CD4-positive, alpha-beta T cell treated with Interleukin-6 at 100 ng/mL for 8 hours (primary cell): ENCODE results near the gene SSR2.

Experiments
- DNase-seq: peaks from one replicate; pipeline ENCODE4 v3.0.0-alpha.2; 2020; ENCODE audit warnings: mixed read lengths, low spot score

The SSR2 gene

DNA sequence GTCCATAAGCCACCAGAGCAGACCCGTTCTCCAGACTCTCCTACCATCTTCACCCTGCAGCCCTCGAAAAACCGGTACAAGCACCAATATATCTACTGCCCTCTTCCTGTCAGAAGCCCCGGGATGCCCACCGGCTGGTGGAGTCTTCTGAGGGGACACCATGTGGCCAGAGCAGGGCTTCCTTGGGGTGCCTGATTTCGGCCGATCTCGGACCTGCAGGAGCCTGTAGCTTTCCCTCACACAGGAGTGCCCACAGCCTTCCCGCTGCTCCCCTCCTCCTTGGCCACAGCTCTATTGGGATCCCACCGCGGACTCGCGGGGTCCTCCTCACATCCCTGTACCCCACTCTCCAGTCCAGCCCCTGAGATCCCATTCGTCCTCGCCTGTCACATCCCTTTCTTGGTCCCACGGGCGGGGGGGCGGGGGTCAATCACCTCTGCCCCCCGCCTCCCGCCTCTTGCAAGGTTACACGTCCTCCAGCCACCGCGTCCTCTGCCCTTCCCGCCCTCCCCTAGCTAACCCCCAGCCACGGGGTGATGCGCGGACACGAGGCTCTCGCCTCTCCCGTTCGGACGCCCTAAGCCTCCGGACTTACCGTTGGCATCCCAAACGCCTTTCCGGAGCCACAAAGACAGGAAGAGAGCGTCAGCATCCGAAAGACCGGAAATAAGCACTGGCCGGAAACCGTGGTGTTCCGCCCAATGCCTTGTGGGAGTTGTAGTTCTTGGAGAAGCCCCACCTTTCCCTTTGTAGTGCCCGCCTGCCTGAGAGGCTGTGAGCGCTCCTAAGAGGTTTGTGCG is at the start of gene SSR2:
Gene SSR2 (minus strand): TSS at position 659 of the 800 bp plus-strand sequence. CDS start 784 bp downstream, outside the sequence.
- peak; percentile 87 for DNase-seq

DNA sequence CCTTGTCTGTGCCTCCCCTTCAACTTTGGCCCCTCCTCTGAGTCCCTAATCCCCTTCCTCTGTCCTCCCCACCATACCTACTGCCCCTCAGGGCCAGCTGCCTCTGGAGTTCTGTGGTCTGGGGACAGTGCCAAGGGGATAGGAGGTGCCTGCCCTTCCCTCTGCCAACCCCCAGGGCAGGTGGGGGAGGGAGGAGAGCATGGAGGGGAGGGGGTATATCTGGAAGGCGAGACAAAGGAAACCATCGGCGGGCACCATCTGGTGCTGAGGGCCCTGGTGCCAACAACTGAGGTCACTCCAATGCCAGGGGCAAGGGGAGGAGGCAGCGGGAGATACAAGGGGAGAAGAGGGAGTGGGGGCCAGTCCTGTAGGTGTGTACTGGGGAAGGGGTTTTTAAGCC is 49.8 kb upstream of the SSR2 start:
- no peak for DNase-seq

DNA sequence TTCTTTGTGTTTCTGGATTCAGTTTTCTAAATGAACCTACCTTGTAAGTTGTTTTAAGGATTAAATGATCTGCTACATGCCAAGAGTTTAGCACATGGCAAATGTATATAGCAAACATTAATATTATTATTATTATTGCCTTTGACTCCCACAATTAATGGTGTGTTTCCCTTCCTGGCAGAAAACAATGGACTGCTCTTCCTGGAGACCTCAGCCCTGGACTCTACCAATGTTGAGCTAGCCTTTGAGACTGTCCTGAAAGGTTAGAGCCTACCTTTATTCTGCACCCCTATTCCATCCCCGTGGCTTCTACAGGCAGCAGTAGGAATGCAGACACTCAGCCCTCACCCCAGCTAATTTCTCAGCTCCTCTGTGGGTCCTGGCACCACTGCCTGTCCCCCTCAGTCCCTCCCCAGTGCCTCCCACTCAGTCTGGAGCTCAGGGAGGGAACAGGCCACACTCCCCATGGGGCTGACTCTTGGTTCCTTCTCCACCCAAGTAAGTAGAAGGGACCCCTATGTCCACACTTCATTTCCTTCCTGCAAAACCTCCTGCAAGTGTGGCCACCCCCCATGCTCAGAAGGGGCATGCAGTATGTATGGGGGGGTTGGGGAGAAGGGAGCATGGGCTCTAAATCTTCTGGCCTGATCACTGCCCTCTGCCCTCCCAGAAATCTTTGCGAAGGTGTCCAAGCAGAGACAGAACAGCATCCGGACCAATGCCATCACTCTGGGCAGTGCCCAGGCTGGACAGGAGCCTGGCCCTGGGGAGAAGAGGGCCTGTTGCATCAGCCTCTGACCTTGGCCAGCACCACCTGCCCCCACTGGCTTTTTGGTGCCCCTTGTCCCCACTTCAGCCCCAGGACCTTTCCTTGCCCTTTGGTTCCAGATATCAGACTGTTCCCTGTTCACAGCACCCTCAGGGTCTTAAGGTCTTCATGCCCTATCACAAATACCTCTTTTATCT is 49.0 kb upstream of the SSR2 start:
- DNase-seq: no peak

DNA sequence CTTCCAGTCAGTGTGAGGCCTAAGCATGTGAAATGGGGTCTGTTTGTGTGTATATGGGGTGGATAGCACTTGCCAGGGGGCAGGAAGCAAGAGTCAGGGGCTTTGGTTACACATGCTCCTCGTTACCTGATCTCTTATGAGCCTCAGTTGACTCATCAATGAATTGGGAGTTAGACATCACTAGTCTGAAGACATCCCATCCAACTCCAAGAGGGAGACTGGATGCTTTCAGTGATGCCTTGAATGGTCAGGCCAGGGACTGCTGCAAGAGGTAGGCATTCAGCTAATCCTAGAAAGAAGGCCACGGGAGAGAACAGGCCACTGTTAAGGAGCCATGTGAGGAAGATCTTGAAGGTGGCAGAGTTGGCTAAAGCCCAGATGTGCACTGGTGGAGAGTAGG is 46.5 kb upstream of the SSR2 start:
- no peak for DNase-seq

DNA sequence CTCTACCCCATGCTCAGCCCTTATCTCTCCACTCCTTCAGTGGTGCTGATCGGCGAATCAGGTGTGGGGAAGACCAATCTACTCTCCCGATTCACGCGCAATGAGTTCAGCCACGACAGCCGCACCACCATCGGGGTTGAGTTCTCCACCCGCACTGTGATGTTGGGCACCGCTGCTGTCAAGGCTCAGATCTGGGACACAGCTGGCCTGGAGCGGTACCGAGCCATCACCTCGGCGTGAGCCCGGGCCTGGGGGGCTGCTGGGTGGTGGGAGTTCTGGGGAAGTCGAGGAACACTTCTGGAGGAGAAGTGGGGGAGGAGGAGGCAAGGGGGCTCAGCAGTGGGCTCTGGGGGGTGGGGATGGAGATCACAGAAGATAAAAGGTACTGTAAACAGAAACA is 45.1 kb upstream of the SSR2 start:
- no peak for DNase-seq

DNA sequence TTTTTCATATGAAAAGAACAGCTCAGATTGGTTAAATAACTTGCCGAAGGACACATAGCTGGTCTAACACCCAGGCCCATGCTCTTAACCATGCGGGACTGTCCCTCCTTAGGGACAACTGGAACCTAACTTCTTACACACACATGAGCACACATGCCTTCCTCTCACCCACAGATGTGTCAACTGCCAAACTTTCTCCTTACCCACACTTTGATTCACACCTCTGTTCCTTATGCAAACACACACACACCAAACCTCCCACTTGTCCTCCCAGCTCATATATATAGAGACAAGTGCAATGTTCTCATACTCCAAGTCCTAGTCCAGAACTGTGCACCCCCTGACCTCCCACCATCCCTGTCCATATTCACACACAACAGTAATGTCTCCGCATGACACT is 44.5 kb upstream of the SSR2 start:
- DNase-seq: no peak

DNA sequence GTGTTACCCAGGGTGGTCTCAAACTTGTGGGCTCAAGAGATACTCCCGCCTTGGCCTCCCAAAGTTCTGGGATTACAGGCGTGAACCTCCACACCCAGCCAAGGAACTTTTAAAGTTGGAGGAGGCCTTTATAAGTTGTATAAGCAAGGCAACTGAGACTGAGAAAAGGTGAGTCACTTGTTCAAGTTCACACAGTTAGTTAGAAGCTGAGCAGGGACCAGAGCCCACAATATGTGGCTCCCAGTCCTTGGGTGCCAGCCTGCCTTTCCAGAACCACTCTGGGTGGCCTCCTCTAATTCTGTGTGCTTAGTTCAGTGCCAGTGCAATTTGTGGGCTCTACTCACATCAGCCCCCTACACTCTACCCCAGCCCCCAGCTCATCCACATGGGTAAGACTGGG is 43.9 kb upstream of the SSR2 start:
- DNase-seq: no peak

DNA sequence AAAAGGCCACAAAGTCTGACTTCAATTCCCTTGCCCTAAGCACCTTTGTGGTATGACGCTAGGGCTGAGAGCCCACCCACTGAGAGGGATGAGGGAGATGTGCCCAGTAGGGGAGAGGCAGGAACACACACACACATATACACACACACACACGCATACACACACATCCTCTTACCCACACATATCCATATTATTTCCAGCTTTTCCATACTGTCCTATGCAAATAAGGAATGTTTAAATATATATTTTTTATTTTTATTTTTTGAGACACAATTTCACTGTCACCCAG is 43.2 kb upstream of the SSR2 start:
- no peak for DNase-seq

DNA sequence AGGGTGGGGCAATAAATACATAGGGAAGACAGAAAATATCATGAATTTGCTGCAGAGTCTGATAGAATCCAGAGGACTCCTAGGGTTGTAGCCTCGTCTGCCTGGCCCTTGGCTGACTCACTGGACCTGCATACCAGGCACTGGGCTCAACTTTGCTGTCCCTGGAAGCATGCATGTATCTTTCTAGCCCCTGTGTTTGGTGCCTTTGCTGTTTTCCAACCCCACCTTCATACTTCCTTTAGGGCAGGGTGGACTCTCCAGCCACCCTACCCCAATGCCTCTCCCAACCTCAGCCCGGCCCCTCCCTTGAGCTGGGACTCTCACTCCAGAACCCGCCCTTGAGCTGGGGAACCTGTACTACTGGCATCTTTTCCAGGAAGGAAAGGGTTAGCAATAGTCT is 41.4 kb upstream of the SSR2 start:
- no peak for DNase-seq

DNA sequence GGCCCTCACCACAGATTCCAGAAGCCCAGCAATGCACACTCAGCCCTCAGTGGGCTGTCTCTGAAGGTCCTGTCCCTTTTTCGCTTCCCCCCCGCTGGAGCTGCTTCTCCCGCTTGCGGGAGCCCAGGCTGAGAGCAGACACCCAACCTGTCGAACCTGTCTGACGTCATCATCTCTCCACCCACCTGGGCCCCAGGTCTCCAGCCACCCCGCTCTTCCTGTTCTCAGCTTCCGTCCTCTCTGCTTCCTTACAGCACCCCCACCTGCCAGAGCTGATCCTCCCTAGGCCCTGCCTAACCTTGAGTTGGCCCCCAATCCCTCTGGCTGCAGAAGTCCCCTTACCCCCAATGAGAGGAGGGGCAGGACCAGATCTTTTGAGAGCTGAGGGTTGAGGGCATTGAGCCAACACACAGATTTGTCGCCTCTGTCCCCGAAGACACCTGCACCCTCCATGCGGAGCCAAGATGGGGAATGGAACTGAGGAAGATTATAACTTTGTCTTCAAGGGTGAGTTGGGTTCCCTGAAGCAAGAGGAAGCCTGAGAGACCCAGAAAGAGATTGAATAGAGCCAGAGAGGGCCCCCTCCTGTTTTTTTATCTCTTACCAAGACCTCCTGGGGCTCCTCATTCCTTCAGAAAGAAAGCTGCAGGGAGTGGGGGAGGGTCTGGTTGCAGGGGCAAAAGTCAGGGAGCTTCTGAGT is 40.3 kb upstream of the SSR2 start, which contains the start of gene RAB25:
Gene RAB25 (plus strand): TSS at position 224 of the 700 bp plus-strand sequence. CDS start 241 bp downstream, at position 465.
- no peak for DNase-seq

DNA sequence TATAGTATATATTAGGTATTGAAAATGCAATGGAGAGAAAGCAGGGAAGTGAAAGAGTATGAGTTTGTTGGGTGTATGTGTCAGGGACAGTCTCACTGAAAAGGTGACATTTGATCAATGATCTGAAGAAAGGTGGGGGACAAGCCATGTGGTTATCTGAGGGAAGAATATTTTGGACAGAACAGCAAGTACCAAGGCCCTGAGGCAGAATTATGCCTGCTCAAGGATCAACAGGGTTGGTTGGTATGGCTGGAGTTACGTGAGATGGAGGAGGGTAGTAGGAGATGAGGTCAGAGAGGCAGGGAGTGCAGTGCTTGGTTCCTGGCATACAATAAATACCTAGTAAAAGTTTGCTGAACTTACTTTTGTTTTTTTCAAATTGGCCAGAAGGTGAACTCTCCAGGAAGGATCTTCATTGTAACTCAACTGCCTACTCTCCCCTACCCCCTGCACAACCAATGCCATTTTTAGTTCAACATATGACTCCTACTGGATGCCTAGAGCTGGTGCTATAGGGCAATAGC is 35.6 kb upstream of the SSR2 start:
- no peak for DNase-seq

DNA sequence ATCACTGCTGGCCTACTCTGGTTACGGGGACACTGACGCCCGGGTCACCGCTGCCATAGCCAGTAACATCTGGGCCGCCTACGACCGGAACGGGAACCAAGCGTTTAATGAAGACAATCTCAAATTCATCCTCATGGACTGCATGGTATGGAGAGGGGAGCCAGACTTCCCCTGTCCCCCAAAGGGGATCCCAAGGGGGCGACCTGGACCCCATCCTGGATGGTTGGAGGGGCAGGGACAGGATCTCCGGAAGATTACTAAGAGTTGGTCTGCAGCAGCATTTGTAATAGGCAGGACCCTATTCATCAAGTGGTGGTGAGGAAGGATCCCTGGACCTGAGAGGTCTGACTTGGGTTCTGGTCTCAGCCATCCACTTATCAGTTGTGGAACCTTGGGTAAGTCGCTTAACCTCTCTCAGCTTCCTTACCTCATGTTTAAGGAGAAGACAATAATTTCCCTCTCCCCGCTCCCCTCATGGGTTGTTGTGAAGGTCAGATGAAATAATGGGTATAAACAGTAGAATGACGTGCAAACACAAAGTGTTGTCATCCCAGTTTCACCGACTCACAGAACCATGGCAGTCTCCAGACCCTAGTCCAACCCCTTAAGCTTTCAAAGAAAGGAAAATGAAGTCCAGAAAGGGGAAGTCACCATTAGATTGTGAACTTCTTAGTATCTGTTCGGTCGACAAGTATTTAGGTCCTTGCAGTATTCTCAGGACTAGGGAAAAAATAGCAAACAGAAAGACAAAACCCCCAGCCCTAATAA is 34.7 kb upstream of the SSR2 start:
- no peak for DNase-seq

DNA sequence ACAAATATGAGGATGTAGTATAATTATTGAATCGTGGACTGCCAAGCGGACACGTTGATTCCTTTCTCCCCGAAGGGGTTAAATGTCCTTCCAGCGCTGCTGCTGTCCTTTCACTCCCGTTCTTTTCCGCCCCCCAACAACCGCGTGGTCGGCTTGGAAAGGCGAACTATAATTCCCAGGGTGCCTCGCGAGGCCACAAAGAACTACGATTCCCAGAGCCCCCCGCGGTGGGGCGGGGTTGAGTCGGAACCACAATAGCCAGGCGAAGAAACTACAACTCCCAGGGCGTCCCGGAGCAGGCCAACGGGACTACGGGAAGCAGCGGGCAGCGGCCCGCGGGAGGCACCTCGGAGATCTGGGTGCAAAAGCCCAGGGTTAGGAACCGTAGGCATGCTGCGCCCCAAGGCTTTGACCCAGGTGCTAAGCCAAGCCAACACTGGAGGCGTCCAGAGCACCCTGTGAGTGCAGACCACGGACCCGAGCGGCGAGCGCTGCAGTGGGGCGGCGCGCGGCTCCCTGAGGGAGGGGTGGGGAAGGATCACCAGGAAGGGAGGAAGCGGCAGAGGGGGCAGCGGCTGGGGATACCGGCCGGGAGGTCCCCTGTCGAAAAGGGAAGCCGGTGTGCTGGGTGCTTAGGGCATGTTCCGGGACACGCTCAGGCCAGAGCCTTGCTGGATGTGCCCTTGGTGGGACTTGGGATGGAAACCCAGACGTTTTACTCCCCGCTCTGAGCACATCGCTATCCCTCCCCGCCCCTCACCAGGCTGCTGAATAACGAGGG is 33.9 kb upstream of the SSR2 start, which contains the start of gene LAMTOR2:
Gene LAMTOR2 (plus strand): TSS at position 283 of the 781 bp plus-strand sequence. CDS start 108 bp downstream, at position 391.
- peak; percentile 94 for DNase-seq

DNA sequence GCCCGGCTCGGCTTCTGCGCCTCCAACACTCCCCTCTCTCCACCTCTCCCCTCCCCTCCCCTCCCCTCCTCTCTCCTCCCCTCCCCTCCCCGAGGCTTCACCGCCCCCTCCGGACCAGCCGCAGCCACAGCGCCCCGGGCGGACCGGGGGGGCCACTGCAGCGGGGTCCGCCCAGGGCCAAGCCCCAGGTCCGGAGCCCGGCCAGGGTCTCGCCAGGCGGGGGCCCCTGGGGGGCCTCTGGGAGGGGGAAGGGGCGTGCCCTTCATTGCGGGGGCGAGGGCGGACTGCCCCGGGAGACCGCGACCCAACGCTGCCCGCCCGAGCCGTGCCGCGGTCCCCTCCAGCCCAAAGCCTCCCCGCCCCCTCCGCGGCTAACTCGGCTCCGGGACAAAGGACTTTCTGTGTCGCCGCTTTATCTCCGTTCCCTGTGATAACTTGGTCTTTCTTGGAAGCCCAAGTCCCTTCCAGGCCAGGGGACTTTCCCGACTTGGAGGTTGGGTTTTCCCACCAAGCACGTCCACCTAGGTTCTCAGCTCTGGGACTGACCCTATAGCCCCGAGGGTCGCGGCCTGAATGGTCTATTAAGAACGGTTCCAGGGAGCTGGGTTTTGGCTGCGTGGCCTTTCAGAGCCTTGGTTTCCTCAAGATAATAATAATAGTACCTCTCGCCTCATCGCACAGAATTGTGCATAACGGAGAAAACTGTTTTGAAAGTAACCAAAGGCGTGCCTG is 33.2 kb upstream of the SSR2 start, which contains the start of gene UBQLN4:
Gene UBQLN4 (minus strand): TSS at position 31 of the 732 bp plus-strand sequence. CDS start 97 bp downstream, outside the sequence.
- DNase-seq: peak; percentile 90

DNA sequence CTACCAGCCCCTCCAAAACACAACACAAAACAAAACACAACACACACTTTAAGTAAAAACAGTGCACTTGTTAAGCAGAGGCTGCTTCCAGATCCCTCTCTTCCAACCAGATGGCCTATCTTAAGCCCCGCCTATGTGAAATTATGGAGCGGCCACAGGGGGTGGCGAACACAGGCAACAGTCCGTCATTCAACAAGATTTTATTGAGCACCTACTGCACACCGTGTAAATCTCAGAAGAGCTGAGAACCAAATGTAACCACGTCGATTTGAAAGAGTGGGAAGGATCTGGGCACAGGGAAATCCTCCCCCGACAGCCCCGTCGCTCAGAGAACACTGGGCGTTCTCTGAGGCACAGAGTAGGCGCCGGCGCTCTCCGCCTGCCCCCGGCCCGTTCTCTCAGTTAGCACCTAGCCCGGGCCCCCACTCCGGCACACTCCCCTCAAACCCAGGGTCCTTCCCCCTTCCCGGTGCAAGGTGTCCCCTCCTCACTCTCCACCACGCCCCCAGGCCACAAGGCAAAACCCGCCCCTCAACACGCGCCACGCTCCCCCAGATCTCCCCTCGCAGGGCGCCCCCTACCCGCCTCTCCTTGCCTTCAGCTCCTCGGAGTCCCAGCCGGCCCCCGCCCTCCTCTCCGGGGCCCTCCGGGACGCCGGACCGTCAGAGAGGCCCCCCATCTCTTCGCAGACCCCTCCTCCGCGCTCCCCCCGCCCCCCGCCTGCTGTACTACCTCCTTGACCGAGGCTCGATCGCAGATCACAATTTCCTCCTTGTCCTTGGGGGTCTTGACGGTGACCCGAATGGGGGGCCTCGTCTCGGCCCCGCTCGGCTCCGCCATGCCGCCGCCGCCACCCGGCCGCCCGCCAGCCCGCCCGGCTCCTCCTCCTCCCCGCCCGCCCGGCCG is 32.4 kb upstream of the SSR2 start:
- DNase-seq: peak; percentile 62

DNA sequence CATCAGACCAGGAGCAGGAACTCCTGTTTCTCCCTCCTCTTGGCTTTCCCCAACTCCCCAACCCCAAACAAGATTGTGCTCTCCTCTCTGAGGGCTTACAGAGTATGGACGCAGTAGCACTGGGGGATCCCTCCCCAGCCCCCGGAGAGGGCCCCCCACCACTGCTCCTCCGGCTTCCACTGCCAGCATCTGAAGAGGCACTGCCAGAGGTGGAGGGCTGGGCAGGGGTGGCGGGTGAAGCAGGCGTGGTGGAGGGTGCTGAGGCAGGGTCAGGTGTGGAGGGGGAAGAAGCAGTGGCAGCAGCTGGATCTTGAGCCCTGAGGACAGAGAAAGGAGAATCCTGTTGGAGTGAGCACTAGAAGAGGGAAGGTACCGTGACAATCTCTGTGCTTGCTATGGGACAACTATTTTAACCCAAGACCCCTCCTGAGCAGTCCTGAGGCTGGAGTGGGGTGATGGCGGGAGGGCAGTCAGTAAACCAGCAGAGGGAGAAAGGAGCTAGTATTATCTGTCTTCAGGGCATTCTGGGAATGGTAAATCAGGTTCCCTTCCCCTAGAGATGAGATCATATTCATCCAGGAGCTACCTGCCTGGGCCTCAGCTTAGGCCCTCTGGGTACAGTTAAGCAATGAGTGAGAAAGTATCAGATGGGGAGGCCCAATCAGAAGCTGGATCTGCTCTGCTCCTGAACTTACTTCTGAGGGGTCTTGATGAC is 30.4 kb upstream of the SSR2 start:
- no peak for DNase-seq

DNA sequence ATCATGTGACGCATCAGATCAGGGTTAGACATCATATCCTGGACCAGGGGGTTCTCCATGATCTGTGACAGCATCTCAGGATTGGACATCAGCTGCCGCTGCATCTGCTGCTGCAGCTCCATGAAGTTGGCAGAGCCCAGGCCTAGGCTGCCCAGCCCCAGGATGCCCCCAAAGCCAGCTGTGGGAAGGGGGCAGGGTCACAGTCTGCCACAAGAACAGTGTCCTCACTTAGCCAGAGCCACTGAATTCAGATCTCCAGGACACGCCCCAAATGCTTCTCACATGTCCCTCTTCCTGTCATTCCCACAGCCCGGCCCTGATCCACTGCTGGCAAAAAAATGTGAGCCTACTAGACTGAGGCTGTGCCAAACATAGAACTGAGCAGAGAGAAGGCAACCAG is 29.6 kb upstream of the SSR2 start:
- no peak for DNase-seq
